ENCODE results near the gene VSIG1. TPM values are rescaled to one million over a fixed set of nuclear protein-coding genes. Genes with fewer than 3 reads are reported as not detected.

VSIG1 gene
- total RNA-seq, 1 donor from 2014 or later, result 0.54 TPM

DNA sequence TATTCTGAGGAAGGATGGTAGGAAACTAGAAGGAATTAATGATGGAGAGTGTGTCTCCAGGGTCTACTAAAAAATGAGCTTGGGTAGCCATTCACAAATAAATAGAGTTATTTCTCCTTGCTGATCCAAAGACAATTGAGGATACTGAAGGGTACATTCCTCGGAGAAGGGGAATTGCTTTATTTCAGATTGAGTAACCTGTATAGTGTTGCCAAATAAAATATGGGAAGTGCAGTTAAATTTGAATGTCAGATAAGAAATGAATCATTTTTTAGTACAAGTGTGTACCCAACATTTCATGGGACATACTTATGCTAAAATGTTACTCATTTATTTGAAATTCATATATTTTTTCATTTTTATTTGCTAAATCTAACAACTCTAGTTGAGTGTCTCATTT, 16.0 kb upstream of the VSIG1 start:
- no peak for DNase-seq (ENCODE audit: low spot score in 2 of 2, unreplicated experiment in 2 of 2)
- H3K4me1 Mint-ChIP-seq, result peaks cover 2% of the 10 kb centered on the region
- peaks cover 31% of the 10 kb centered on the region for H3K9me3 Mint-ChIP-seq
- TF ChIP-seq, protein P1, sequence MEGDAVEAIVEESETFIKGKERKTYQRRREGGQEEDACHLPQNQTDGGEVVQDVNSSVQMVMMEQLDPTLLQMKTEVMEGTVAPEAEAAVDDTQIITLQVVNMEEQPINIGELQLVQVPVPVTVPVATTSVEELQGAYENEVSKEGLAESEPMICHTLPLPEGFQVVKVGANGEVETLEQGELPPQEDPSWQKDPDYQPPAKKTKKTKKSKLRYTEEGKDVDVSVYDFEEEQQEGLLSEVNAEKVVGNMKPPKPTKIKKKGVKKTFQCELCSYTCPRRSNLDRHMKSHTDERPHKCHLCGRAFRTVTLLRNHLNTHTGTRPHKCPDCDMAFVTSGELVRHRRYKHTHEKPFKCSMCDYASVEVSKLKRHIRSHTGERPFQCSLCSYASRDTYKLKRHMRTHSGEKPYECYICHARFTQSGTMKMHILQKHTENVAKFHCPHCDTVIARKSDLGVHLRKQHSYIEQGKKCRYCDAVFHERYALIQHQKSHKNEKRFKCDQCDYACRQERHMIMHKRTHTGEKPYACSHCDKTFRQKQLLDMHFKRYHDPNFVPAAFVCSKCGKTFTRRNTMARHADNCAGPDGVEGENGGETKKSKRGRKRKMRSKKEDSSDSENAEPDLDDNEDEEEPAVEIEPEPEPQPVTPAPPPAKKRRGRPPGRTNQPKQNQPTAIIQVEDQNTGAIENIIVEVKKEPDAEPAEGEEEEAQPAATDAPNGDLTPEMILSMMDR (IDR thresholded peaks at IDR 0.05; ENCODE audit: unreplicated experiment), result no peak
- H3K27ac Mint-ChIP-seq, result no peak overlapping the region
- no peaks in the 10 kb centered on the region for H3K27me3 Mint-ChIP-seq (ENCODE audit: low read depth)
- H3K36me3 Mint-ChIP-seq, result no peaks in the 10 kb centered on the region
- no peak overlapping the region for H3K4me3 Mint-ChIP-seq

DNA sequence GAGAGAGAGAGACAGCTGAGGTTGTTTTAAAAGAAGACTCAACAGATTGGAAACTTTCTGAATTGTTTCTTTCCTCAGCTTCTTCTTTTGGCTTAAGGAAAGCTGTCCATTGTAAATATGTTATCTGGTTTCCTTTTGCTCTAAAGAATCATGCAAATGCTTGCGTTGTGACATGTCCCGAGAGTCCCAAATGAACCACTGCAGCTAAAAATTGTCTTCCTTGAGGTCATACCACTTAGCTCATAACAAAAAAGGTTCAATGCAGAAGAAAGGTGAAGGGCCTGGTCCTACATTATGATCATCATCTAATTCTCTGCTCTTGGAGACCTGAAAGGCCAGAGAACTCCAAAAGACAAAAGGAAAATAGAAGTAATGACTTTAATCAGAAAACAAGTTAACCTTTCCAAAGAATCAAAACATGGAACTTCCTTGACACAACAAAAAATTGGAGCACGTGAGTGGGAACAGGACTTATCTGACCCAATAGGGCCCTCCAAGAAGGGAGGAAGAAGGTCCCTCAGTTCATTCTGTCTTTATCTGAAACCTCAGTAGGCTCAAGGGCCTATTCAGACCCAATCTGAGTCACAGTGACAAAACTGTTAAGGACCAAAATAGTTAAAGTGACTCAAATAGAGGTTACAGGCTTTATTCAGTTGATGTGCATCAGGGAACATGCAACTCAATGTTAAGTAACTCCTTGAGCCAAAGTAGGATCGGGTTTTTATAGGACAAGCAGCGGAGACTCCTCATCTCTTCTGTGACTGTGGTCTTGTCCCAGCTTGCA, 14.7 kb upstream of the VSIG1 start:
- Mint-ChIP-seq H3K4me3 (no peak overlapping the region), H3K9me3 (peaks cover 22% of the 10 kb centered on the region), H3K4me1 (peaks cover 2% of the 10 kb centered on the region), H3K27me3 (ENCODE audit: low read depth) (no peaks in the 10 kb centered on the region), H3K36me3 (no peaks in the 10 kb centered on the region), H3K27ac (no peak overlapping the region)
- DNase-seq (ENCODE audit: low spot score in 2 of 2, unreplicated experiment in 2 of 2), result no peak
- TF ChIP-seq, protein P1 (IDR thresholded peaks at IDR 0.05; ENCODE audit: unreplicated experiment), result no peak

DNA sequence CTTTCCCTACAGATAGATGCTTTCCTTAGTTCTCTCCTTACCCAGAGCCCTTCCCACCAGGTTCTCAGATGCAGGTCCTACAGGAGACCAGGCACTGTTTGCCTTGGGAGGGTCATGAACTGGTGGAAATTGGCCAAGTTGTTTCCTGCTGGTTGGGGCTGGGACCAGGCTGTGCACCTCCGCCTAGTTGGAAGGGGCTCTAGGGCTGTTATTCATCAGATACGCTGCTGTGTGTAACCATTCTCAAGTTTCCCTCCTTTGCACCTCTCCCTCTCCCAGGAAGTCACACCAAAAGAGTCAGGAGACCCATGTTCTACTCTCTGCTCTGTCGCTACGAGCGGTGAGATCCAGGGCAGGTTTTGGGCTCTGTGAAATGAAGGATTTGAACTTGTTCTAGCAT, 11.9 kb upstream of the VSIG1 start:
- no peak for DNase-seq (ENCODE audit: low spot score in 2 of 2, unreplicated experiment in 2 of 2)
- TF ChIP-seq, protein P1 (IDR thresholded peaks at IDR 0.05; ENCODE audit: unreplicated experiment), result no peak
- no peaks in the 10 kb centered on the region for H3K36me3 Mint-ChIP-seq
- H3K27ac Mint-ChIP-seq, result no peak overlapping the region
- peaks cover 26% of the 10 kb centered on the region for H3K9me3 Mint-ChIP-seq
- H3K4me3 Mint-ChIP-seq, result no peak overlapping the region
- H3K27me3 Mint-ChIP-seq (ENCODE audit: low read depth), result no peaks in the 10 kb centered on the region
- H3K4me1 Mint-ChIP-seq, result peaks cover 2% of the 10 kb centered on the region

DNA sequence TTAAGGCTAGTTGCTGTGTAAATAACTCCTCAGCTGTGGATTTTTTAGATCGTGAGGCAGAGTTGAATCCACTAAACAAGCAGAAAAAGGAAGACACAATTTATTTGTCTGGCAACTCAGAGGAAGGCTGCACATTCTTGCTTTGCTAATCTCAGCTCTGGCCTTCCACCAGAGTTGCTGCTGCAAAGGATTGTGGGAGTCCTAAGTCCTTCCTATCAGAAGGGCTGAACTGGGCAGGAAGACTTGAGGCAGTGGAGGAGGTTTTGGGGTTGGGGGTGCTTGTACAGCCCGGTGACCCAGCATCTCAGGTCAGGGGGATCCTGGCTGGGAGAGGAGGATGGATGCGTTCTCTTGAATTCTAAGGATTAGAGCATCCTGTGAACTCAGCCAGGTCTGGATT, 11.0 kb upstream of the VSIG1 start:
- DNase-seq (ENCODE audit: low spot score in 2 of 2, unreplicated experiment in 2 of 2), result no peak
- TF ChIP-seq, protein P1 (IDR thresholded peaks at IDR 0.05; ENCODE audit: unreplicated experiment), result no peak
- peak overlapping the region; percentile 69 for H3K27ac Mint-ChIP-seq
- no peaks in the 10 kb centered on the region for H3K36me3 Mint-ChIP-seq
- peaks cover 21% of the 10 kb centered on the region for H3K9me3 Mint-ChIP-seq
- H3K27me3 Mint-ChIP-seq (ENCODE audit: low read depth), result no peaks in the 10 kb centered on the region
- peaks cover 2% of the 10 kb centered on the region for H3K4me1 Mint-ChIP-seq
- H3K4me3 Mint-ChIP-seq, result no peak overlapping the region

DNA sequence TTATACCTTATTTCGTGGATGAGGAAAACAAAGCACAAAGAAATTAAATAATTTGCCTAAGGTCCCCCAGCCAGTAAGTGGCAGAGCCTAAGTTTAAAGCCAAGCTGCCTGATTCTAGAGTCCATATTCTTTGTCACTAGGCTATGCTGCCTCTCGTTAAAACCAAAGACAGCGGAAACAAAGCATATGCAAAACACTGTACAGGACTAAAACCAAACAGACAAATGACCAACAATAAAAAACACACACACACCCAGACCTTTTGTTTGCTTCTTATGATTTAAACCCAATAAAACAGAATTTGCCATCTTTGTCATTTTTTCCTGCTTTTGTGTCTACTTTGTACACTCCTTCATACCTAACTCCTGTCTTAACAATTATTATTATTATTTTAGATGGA, 10.1 kb upstream of the VSIG1 start:
- DNase-seq (ENCODE audit: low spot score in 2 of 2, unreplicated experiment in 2 of 2), result no peak
- Mint-ChIP-seq H3K27me3 (ENCODE audit: low read depth) (no peaks in the 10 kb centered on the region), H3K36me3 (no peaks in the 10 kb centered on the region), H3K27ac (no peak overlapping the region), H3K4me1 (peaks cover 2% of the 10 kb centered on the region), H3K9me3 (peaks cover 18% of the 10 kb centered on the region), H3K4me3 (no peak overlapping the region)
- TF ChIP-seq, protein P1 (IDR thresholded peaks at IDR 0.05; ENCODE audit: unreplicated experiment), result no peak

Measured in mesothelial cell of epicardium (in vitro differentiated cells).